Astrocyte (in vitro differentiated cells and primary cell): Measurements from ENCODE around the gene SLC13A1. TPM values are rescaled to one million over a fixed set of nuclear protein-coding genes. Genes with fewer than 3 reads are reported as not detected.

Experiments used
- DNase-seq: peaks from one replicate; pipeline ENCODE4 v3.0.0-alpha.2; 2010; ENCODE audit warnings: low read depth
- FAIRE-seq: peaks from 2 replicates; lab custom pipeline; 2011; peaks lifted over from hg19 to GRCh38; lab: Jason Lieb, UNC
- H2AFZ ChIP-seq: 2 replicates; pipeline ENCODE4 v1.6.0; 2012; ENCODE audit warnings: low read depth, low read length, inconsistent platforms
- H3K27ac ChIP-seq: 2 replicates; pipeline ENCODE4 v1.5.1; 2011; ENCODE audit warnings: low read depth, low read length, inconsistent platforms
- H3K27me3 ChIP-seq: 2 replicates; pipeline ENCODE4 v1.6.0; 2011; ENCODE audit warnings: low read length, inconsistent platforms; ENCODE audit not compliant: insufficient read depth
- H3K36me3 ChIP-seq: 2 replicates; pipeline ENCODE4 v1.5.1; 2011; ENCODE audit warnings: low read length, inconsistent platforms; ENCODE audit not compliant: insufficient read depth
- H3K4me1 ChIP-seq: 2 replicates; pipeline ENCODE4 v1.5.1; 2011; ENCODE audit warnings: low read length, inconsistent platforms; ENCODE audit not compliant: insufficient read depth
- H3K4me2 ChIP-seq: 2 replicates; pipeline ENCODE4 v1.6.0; 2012; ENCODE audit warnings: low read length, inconsistent platforms
- H3K4me3 ChIP-seq: 2 replicates; pipeline ENCODE4 v1.5.1; 2011; ENCODE audit warnings: low read depth, mild to moderate bottlenecking, low read length, inconsistent platforms; ENCODE audit not compliant: insufficient read depth
- H3K79me2 ChIP-seq: 2 replicates; pipeline ENCODE4 v1.6.0; 2012; ENCODE audit warnings: mild to moderate bottlenecking, low read length, inconsistent platforms; ENCODE audit not compliant: insufficient read depth
- H3K9ac ChIP-seq: 2 replicates; pipeline ENCODE4 v1.6.0; 2012; ENCODE audit warnings: mild to moderate bottlenecking, low read length, inconsistent platforms
- H3K9me3 ChIP-seq: 2 replicates; pipeline ENCODE4 v1.5.1; 2012; ENCODE audit warnings: low read depth, mild to moderate bottlenecking, low read length, inconsistent platforms; ENCODE audit not compliant: insufficient read depth
- H4K20me1 ChIP-seq: 2 replicates; pipeline ENCODE4 v1.6.0; 2012; ENCODE audit warnings: low read length, inconsistent platforms; ENCODE audit not compliant: insufficient read depth
- H3K27ac Mint-ChIP-seq: one replicate; pipeline ENCODE4 v1.8.0; 2021; ENCODE audit warnings: mild to moderate bottlenecking, mixed read lengths; ENCODE audit not compliant: unreplicated experiment
- H3K27me3 Mint-ChIP-seq: one replicate; pipeline ENCODE4 v1.8.0; 2021; ENCODE audit warnings: low read depth, mixed read lengths; ENCODE audit not compliant: unreplicated experiment
- H3K36me3 Mint-ChIP-seq: one replicate; pipeline ENCODE4 v1.8.0; 2021; ENCODE audit warnings: low read depth, mixed read lengths; ENCODE audit not compliant: unreplicated experiment
- H3K4me1 Mint-ChIP-seq: one replicate; pipeline ENCODE4 v1.8.0; 2021; ENCODE audit warnings: low read depth, mixed read lengths; ENCODE audit not compliant: unreplicated experiment
- H3K4me3 Mint-ChIP-seq: one replicate; pipeline ENCODE4 v1.8.0; 2021; ENCODE audit warnings: mild to moderate bottlenecking, moderate library complexity, mixed read lengths; ENCODE audit not compliant: unreplicated experiment
- H3K9me3 Mint-ChIP-seq: one replicate; pipeline ENCODE4 v1.8.0; 2021; ENCODE audit warnings: mild to moderate bottlenecking, mixed read lengths; ENCODE audit not compliant: unreplicated experiment
- CTCF ChIP-seq: IDR thresholded peaks from 2 replicates; pipeline ENCODE4 v1.5.1; 2011; ENCODE audit warnings: low read depth, mild to moderate bottlenecking, inconsistent platforms, low read length, moderate library complexity; ENCODE audit not compliant: insufficient read depth
- EZH2 ChIP-seq: IDR thresholded peaks from 2 replicates; pipeline ENCODE4 v1.6.1; 2012; ENCODE audit warnings: mild to moderate bottlenecking, low read length, inconsistent platforms; ENCODE audit not compliant: insufficient read depth
- total RNA-seq: library from RNA; stranded (reverse); gene quantifications from 2 replicates; pipeline ENCODE4 v1.2.1, GENCODE V29; 2021

Gene SLC13A1
- total RNA-seq, 1 donor from 2014 or later = not detected

- no peak overlapping the region for H3K27ac ChIP-seq
- no peak overlapping the region for H3K4me2 ChIP-seq
- no peak overlapping the region for H3K4me3 ChIP-seq
- no peak for DNase-seq
- Mint-ChIP-seq H3K36me3 (no peaks in the 10 kb centered on the region), H3K27me3 (no peaks in the 10 kb centered on the region), H3K4me3 (no peak overlapping the region), H3K9me3 (no peaks in the 10 kb centered on the region), H3K27ac (no peak overlapping the region), H3K4me1 (peaks cover 17% of the 10 kb centered on the region)
- H3K27me3 ChIP-seq = no peaks in the 10 kb centered on the region
- H3K4me1 ChIP-seq = peaks cover 2% of the 10 kb centered on the region
- H4K20me1 ChIP-seq = no peaks in the 10 kb centered on the region
- H3K79me2 ChIP-seq = no peaks in the 10 kb centered on the region
- H3K9me3 ChIP-seq = no peaks in the 10 kb centered on the region
- no peak overlapping the region for H2AFZ ChIP-seq
- TF ChIP-seq CTCF (no peak), EZH2 (no peak)
- no peaks in the 10 kb centered on the region for H3K36me3 ChIP-seq
- no peak overlapping the region for H3K9ac ChIP-seq
- no peak for FAIRE-seq
Measured at GRCh38 chr7:123115331-123115730, 84.4 kb downstream of the SLC13A1 start.

GRCh38 chr7:123114288-123114687 is 85.5 kb downstream of the SLC13A1 start:
- H3K27ac Mint-ChIP-seq = no peak overlapping the region
- no peaks in the 10 kb centered on the region for H3K36me3 ChIP-seq
- FAIRE-seq (no peak), DNase-seq (no peak)
- no peak overlapping the region for H3K4me2 ChIP-seq
- no peaks in the 10 kb centered on the region for H3K4me1 ChIP-seq
- H3K36me3 Mint-ChIP-seq = no peaks in the 10 kb centered on the region
- H3K27me3 Mint-ChIP-seq = no peaks in the 10 kb centered on the region
- H3K9ac ChIP-seq = no peak overlapping the region
- H3K27ac ChIP-seq = no peak overlapping the region
- H3K4me3 ChIP-seq = no peak overlapping the region
- H3K4me3 Mint-ChIP-seq = no peak overlapping the region
- no peak for TF ChIP-seq CTCF
- TF ChIP-seq EZH2 = no peak
- H4K20me1 ChIP-seq = no peaks in the 10 kb centered on the region
- no peaks in the 10 kb centered on the region for H3K9me3 ChIP-seq
- no peaks in the 10 kb centered on the region for H3K27me3 ChIP-seq
- H3K4me1 Mint-ChIP-seq = peaks cover 10% of the 10 kb centered on the region
- H2AFZ ChIP-seq = no peak overlapping the region
- no peaks in the 10 kb centered on the region for H3K9me3 Mint-ChIP-seq
- no peaks in the 10 kb centered on the region for H3K79me2 ChIP-seq

GRCh38 chr7:123112833-123113232 is 86.9 kb downstream of the SLC13A1 start:
- FAIRE-seq (no peak), DNase-seq (no peak)
- Histone ChIP-seq H3K9me3 (no peaks in the 10 kb centered on the region), H3K4me2 (no peak overlapping the region), H4K20me1 (no peaks in the 10 kb centered on the region), H3K4me1 (no peaks in the 10 kb centered on the region), H3K36me3 (no peaks in the 10 kb centered on the region), H2AFZ (no peak overlapping the region), H3K4me3 (no peak overlapping the region), H3K9ac (no peak overlapping the region), H3K27me3 (no peaks in the 10 kb centered on the region), H3K27ac (no peak overlapping the region), H3K79me2 (no peaks in the 10 kb centered on the region)
- Mint-ChIP-seq H3K27ac (no peak overlapping the region), H3K27me3 (no peaks in the 10 kb centered on the region), H3K4me3 (no peak overlapping the region), H3K9me3 (peaks cover 5% of the 10 kb centered on the region), H3K4me1 (no peaks in the 10 kb centered on the region), H3K36me3 (no peaks in the 10 kb centered on the region)
- TF ChIP-seq CTCF (no peak), EZH2 (no peak)
